BE2C (cell line): ENCODE data around the gene ODF2L.

Experiments used
- DNase-seq: peaks from one replicate; pipeline ENCODE4 v3.0.0-alpha.2; 2020
- H3K27me3 ChIP-seq: fragments of 250-450 bp; sonication (Bioruptor Pico); 2 replicates; pipeline ENCODE4 v1.5.1; 2020; ENCODE audit warnings: mild to moderate bottlenecking
- H3K36me3 ChIP-seq: fragments of 250-450 bp; sonication (Bioruptor Pico); 2 replicates; pipeline ENCODE4 v1.5.1; 2020; ENCODE audit warnings: mild to moderate bottlenecking
- H3K4me1 ChIP-seq: fragments of 250-450 bp; sonication (Bioruptor Pico); 2 replicates; pipeline ENCODE4 v1.5.1; 2020
- H3K4me3 ChIP-seq: 2 replicates; pipeline ENCODE4 v1.5.1; 2011; ENCODE audit warnings: low read depth, low read length
- H3K9me3 ChIP-seq: fragments of 250-450 bp; sonication (Bioruptor Pico); 2 replicates; pipeline ENCODE4 v1.5.1; 2020
- CTCF ChIP-seq: IDR thresholded peaks from 2 replicates; pipeline ENCODE4 v1.5.1; 2012; ENCODE audit warnings: mild to moderate bottlenecking, low read depth, low read length

Gene ODF2L

DNA sequence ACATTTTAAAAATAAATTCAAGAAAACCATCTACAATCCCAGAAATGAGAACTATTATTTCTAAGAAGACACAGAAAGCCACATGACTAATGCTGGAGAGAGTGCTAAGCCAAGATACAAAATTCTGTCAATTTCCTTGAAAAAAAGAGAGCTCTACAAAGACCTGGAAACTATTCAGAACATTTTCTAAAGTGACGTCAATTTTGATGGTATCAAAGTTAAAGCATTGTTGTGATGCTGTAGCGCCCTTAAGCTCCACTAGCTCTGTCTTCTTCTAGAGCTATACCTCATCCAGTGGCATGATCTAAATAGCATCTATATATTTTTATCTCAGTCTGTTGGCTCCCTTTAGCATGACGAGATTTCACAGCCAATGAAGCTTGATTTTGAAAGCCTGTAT is 73.9 kb downstream of the ODF2L start:
- H3K36me3 ChIP-seq, result no peaks in the 10 kb centered on the region
- DNase-seq, result no peak
- H3K27me3 ChIP-seq, result no peaks in the 10 kb centered on the region

DNA sequence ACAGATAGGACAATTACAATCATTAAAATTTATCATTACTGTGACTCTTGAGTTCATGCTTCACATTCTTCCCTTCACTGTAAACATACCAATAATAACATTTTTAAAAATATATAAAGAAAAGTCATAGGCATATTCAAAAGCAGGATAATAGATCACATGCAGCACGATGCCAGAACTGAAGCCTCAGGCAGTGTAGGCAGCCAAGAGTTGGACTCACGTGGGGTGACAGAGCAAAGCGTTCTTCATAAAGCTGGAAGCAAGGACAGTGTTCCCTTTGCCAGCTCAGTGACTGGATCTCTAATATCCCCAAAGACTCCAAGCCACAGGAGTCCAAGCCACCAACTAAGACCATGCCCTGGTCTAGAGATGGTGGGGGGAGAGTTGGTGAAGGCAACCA is 77.7 kb downstream of the ODF2L start:
- H3K36me3 ChIP-seq, result no peaks in the 10 kb centered on the region
- no peak for DNase-seq
- H3K4me3 ChIP-seq, result no peak overlapping the region
- H3K27me3 ChIP-seq, result no peaks in the 10 kb centered on the region
- no peaks in the 10 kb centered on the region for H3K9me3 ChIP-seq
- H3K4me1 ChIP-seq, result no peaks in the 10 kb centered on the region
- no peak for TF ChIP-seq CTCF

More for the DNA sequence above, 73.9 kb downstream of the ODF2L start:
- no peaks in the 10 kb centered on the region for H3K9me3 ChIP-seq
- no peak for TF ChIP-seq CTCF
- no peak overlapping the region for H3K4me3 ChIP-seq
- no peaks in the 10 kb centered on the region for H3K4me1 ChIP-seq

DNA sequence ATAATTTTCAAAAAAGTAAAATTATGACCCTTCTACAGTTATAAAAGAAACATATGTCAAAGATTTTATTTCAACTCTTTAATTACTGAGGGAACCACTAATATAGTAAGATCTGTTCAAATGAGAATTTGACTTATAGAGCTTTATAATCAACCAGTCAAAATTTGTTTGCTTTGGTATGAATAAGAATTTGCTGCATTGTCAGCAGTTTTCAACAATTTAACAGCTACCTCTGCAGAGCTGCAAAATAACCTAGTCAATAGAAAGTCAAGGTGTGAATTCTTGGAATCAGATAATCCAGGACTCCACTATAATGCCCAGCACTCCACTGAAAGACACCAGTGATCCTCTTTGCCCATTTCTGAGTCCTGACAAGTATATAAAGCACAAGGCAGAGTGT is 78.2 kb downstream of the ODF2L start:
- H3K27me3 ChIP-seq, result no peaks in the 10 kb centered on the region

DNA sequence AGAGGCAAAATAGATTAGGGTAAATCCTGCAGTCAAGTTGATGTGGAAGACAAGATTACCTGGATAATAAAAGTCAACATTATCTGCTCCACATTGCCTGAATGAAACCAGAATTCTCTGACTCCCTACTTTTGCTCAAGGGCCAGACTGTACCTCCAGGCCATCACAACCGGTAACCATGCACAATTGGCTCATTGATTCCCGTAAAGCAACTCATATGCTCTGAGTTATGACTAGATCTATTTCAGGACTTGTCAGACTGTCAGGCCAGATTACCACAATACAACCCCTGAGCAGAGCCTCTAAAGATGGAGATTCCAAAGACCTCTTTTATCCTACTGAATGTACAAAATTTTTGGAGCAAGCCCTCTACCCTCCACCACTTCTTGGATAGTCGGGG is 90.4 kb downstream of the ODF2L start:
- no peak for TF ChIP-seq CTCF
- Histone ChIP-seq H3K36me3 (no peaks in the 10 kb centered on the region), H3K27me3 (no peaks in the 10 kb centered on the region), H3K4me3 (no peak overlapping the region), H3K4me1 (no peaks in the 10 kb centered on the region), H3K9me3 (no peaks in the 10 kb centered on the region)
- no peak for DNase-seq

More for the DNA sequence above, 78.2 kb downstream of the ODF2L start:
- H3K4me1 ChIP-seq, result no peaks in the 10 kb centered on the region
- H3K36me3 ChIP-seq, result no peaks in the 10 kb centered on the region
- no peak for DNase-seq
- H3K4me3 ChIP-seq, result no peak overlapping the region
- TF ChIP-seq CTCF, result no peak
- H3K9me3 ChIP-seq, result no peaks in the 10 kb centered on the region

DNA sequence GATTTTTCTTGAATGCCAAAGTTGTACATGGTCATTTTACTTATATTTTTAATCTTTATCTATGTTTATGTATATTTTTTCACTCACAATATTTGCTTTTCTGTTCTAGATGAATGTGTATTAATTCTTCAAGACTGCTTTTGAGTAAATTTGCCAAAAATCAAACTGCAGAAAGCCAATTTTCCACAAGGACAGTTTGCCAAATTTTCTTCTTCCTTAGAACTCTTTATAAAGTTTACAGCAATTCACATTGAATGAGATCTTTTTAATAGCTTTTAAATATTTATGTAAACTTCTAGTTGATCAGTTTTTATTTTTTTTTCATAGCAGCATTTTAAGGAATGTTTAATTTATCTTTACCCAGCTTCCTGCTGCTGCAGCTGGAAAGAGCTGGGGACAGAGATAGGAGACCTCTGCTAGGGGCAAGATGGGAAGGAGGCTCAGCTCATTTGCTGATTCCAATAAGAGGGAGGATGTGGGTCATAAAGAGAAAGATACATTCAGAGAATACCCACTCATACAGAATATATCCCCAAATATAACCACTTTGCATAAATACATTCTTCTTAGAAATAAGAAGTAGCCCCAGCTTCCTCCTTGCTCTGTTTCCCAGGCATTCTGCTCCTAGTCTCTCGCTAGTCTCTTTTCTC is 93.0 kb downstream of the ODF2L start:
- TF ChIP-seq CTCF, result no peak
- Histone ChIP-seq H3K9me3 (no peaks in the 10 kb centered on the region), H3K36me3 (no peaks in the 10 kb centered on the region), H3K27me3 (no peaks in the 10 kb centered on the region), H3K4me1 (no peaks in the 10 kb centered on the region), H3K4me3 (no peak overlapping the region)
- DNase-seq, result no peak
